Vagina (tissue), 2 donors: Measurements from ENCODE around the gene COL26A1. TPM values are rescaled to one million over a fixed set of nuclear protein-coding genes. Genes with fewer than 3 reads are reported as not detected.

Experiments
- DNase-seq, 2 donors: peaks; one replicate each; pipeline ENCODE4 v3.0.0-alpha.2; 2017; ENCODE audit errors: extremely low spot score in 2 of 2
- H3K27ac ChIP-seq: fragments of 200-600 bp; sonication (generic); one replicate; pipeline ENCODE4 v1.5.1; 2019
- H3K27me3 ChIP-seq: fragments of 200-600 bp; sonication (generic); one replicate; pipeline ENCODE4 v1.5.1; 2019
- H3K36me3 ChIP-seq, 2 donors: fragments of 200-600 bp; sonication (generic); one replicate each; pipeline ENCODE4 v1.5.1; 2017 to 2019
- H3K4me1 ChIP-seq: fragments of 200-600 bp; sonication (generic); one replicate; pipeline ENCODE4 v1.5.1; 2019
- H3K4me3 ChIP-seq, 2 donors: fragments of 200-600 bp; sonication (generic); 1 replicate in 1 of 2; 2 replicates in 1 of 2; pipeline ENCODE4 v1.5.1; 2016 to 2019
- H3K9me3 ChIP-seq: fragments of 200-600 bp; sonication (generic); one replicate; pipeline ENCODE4 v1.5.1; 2019
- POLR2A ChIP-seq, 2 donors: fragments of 450-650 bp; IDR thresholded peaks; one replicate each; pipeline ENCODE4 v1.6.1; 2017; ENCODE audit warnings: antibody characterized with exemption in 2 of 2, mild to moderate bottlenecking in 2 of 2, moderate library complexity in 2 of 2
- POLR2AphosphoS5 ChIP-seq, 2 donors: sonication (generic); formaldehyde crosslinking; IDR thresholded peaks; one replicate each; pipeline ENCODE4 v1.9.0; 2017; ENCODE audit warnings: antibody characterized with exemption in 2 of 2, mild to moderate bottlenecking in 2 of 2, low read depth in 1 of 2; ENCODE audit not compliant: insufficient read depth in 1 of 2
- intact Hi-C: fragments of 100-400 bp; cut with DNase I; formaldehyde crosslinking; loops from one replicate; pipeline ENCODE4 v1.15.1; 2023
- total RNA-seq: library from RNA; depleted of rRNA; stranded (reverse); fragments of >200 nt; gene quantifications from one replicate; pipeline ENCODE4 v1.2.3, GENCODE V29; 2016
- TF ChIP-seq, protein P1 (sequence below), 3 experiments: fragments of 450-650 bp in 2 of 3; fragments of 200-600 bp in 1 of 3; sonication (generic) in 1 of 3; IDR thresholded peaks; one replicate each; pipeline ENCODE4 v1.5.1; 2017 to 2019; ENCODE audit warnings: antibody characterized with exemption in 3 of 3, mild to moderate bottlenecking in 2 of 3, moderate library complexity in 2 of 3

COL26A1 gene
- total RNA-seq, 1 donor from 2014 or later, result not detected

DNA sequence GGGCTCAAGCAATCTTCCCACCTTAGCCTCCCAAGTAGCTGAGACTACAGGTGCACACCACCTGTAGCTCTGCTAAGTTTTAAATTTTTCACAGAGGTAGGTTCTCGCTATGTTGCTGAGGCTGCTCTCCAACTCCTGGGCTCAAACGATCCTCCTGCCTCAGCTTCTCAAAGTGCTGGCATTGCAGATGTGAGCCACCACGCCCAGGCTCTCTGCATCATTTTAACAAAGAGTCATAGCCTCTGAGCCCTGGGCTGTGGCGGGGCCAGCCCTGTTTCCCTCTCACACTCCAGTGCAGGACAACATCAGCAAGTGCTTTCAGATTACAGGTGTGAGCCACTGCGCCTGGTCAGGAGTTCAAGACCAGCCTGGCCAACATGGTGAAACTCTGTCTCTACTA, 102.5 kb downstream of the COL26A1 start:
- Histone ChIP-seq H3K36me3 (no peaks in the 10 kb centered on the region), H3K4me1 (no peaks in the 10 kb centered on the region), H3K27ac (no peak overlapping the region), H3K9me3 (no peaks in the 10 kb centered on the region), H3K27me3 (no peaks in the 10 kb centered on the region), H3K4me3 (no peak overlapping the region)
- TF ChIP-seq POLR2AphosphoS5 (IDR thresholded peaks at IDR 0.05; ENCODE audit: insufficient read depth in 1 of 2, low read depth in 1 of 2) (no peak), POLR2A (IDR thresholded peaks at IDR 0.05) (no peak)
- TF ChIP-seq, protein P1, sequence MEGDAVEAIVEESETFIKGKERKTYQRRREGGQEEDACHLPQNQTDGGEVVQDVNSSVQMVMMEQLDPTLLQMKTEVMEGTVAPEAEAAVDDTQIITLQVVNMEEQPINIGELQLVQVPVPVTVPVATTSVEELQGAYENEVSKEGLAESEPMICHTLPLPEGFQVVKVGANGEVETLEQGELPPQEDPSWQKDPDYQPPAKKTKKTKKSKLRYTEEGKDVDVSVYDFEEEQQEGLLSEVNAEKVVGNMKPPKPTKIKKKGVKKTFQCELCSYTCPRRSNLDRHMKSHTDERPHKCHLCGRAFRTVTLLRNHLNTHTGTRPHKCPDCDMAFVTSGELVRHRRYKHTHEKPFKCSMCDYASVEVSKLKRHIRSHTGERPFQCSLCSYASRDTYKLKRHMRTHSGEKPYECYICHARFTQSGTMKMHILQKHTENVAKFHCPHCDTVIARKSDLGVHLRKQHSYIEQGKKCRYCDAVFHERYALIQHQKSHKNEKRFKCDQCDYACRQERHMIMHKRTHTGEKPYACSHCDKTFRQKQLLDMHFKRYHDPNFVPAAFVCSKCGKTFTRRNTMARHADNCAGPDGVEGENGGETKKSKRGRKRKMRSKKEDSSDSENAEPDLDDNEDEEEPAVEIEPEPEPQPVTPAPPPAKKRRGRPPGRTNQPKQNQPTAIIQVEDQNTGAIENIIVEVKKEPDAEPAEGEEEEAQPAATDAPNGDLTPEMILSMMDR (IDR thresholded peaks at IDR 0.05), result no peak
- intact Hi-C loops, result no loop called here
- no peak for DNase-seq

DNA sequence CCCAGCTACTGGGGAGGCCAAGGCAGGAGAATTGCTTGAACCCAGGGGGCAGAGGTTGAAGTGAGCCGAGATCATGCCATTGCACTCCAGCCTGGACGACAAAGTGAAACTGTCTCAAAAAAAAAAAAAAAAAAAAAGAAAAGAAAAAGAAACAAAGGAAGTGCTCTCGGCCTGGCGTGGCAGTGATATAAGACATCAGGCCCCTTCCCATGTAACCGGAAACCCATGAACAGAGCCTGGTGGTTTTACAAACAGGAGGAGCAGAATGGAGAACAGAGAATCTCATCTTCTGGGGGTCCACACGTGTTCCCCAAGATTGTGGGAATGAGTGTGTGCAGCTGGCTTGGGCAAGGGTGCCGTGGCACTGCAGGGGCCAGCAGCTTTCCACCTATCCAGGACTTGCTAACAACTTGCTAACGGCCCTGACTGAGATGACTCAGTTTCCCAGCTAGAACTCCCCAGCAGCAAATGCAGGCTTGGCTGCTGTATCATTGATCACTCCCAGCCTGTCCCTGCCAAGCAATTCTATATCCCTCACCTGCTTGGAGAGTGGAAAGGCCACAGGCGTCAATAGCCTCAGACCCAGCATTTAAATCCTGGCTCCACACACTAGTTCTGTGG, 103.0 kb downstream of the COL26A1 start:
- DNase-seq, result no peak
- Histone ChIP-seq H3K27me3 (no peaks in the 10 kb centered on the region), H3K36me3 (no peaks in the 10 kb centered on the region), H3K9me3 (no peaks in the 10 kb centered on the region), H3K27ac (no peak overlapping the region), H3K4me3 (no peak overlapping the region), H3K4me1 (no peaks in the 10 kb centered on the region)
- TF ChIP-seq, protein P1 (IDR thresholded peaks at IDR 0.05), result no peak
- TF ChIP-seq POLR2AphosphoS5 (IDR thresholded peaks at IDR 0.05; ENCODE audit: insufficient read depth in 1 of 2, low read depth in 1 of 2) (no peak), POLR2A (IDR thresholded peaks at IDR 0.05) (no peak)
- intact Hi-C loops, result no loop called here

DNA sequence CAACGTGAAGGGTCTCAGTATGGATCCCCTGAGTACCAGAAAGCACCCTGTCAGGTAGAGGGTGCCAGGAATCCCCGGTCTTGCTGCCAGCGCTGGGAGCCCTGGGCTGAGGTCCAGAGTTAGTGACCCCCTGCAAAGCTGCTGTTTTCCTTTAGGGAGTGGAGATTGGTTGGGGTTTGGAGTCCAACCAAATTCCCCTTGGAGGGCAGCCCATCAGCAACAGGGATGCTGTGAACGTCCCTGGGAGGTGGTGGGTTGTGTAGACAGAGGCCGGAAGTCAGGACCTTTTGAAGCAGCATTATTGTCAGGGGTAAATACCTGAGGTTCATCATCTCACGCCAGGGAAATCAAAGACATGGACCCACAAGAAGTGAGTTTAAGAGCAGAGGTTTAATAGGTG, 104.2 kb downstream of the COL26A1 start:
- Histone ChIP-seq H3K4me3 (no peak overlapping the region), H3K36me3 (no peaks in the 10 kb centered on the region), H3K27ac (no peak overlapping the region), H3K27me3 (no peaks in the 10 kb centered on the region), H3K4me1 (no peaks in the 10 kb centered on the region), H3K9me3 (no peaks in the 10 kb centered on the region)
- TF ChIP-seq POLR2AphosphoS5 (IDR thresholded peaks at IDR 0.05; ENCODE audit: insufficient read depth in 1 of 2, low read depth in 1 of 2) (no peak), POLR2A (IDR thresholded peaks at IDR 0.05) (no peak)
- TF ChIP-seq, protein P1 (IDR thresholded peaks at IDR 0.05), result no peak
- intact Hi-C loops, result no loop called here
- no peak for DNase-seq

DNA sequence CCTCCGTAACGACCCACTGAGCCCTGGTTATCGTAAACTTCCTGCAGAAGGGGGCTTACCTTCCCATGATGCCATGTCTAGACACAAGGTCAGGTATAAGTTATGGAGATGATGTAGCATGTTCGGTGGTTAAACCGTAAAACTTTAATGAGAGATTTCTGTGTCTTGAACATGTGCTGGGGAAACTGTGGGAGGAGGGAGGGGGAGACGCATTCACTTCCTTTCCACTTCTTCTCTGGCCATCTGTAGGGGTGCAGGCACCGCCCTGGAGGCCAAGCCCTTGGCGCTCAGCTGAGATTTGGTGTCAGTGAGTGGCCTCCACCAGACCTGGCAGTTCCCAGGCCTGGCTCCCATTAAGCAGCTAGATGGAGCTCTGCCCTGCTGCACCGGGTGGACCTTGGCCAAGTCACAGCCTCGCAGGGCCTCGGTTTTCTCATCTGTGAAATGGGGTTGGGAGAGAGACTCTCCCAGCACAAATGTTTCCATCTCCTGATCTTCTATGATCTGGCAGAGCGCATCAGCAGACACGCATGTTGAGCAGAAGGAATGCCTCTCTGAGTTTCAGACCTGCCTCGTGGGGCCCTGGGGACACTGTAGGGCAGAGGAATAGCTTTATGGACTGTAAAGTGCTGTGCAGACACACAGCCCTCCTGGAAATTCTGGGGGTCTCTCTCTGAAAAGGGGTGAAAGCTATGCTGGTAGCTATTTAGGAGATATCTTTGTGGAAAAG, 106.0 kb downstream of the COL26A1 start:
- no peak for TF ChIP-seq POLR2AphosphoS5 (IDR thresholded peaks at IDR 0.05; ENCODE audit: insufficient read depth in 1 of 2, low read depth in 1 of 2)
- TF ChIP-seq, protein P1 (IDR thresholded peaks at IDR 0.05), result no peak
- no peak for TF ChIP-seq POLR2A (IDR thresholded peaks at IDR 0.05)
- no peaks in the 10 kb centered on the region for H3K4me1 ChIP-seq
- no peaks in the 10 kb centered on the region for H3K27me3 ChIP-seq
- H3K4me3 ChIP-seq, result no peak overlapping the region
- DNase-seq, result no peak
- H3K9me3 ChIP-seq, result no peaks in the 10 kb centered on the region
- intact Hi-C loops, result no loop called here
- no peak overlapping the region for H3K27ac ChIP-seq
- no peaks in the 10 kb centered on the region for H3K36me3 ChIP-seq
